HG03060 (cell line): ENCODE data around the gene RFC4.
"Not testable (repeated sequence)": the region's sequence is repeated elsewhere in the genome, so short reads cannot be mapped to it uniquely, and the experiment has no call there.

Experiments
- ATAC-seq: cut with Tn5 transposase; IDR thresholded peaks from one replicate; pipeline ENCODE4 v1.9.1; 2021; ENCODE audit warnings: low read depth, moderate number of reproducible peaks; ENCODE audit not compliant: unreplicated experiment

Gene RFC4

GRCh38 chr3:186825872-186826409 is 19.7 kb upstream of the RFC4 start:
- ATAC-seq = no peak

GRCh38 chr3:186825294-186825821 is 19.1 kb upstream of the RFC4 start:
- ATAC-seq = no peak

DNA sequence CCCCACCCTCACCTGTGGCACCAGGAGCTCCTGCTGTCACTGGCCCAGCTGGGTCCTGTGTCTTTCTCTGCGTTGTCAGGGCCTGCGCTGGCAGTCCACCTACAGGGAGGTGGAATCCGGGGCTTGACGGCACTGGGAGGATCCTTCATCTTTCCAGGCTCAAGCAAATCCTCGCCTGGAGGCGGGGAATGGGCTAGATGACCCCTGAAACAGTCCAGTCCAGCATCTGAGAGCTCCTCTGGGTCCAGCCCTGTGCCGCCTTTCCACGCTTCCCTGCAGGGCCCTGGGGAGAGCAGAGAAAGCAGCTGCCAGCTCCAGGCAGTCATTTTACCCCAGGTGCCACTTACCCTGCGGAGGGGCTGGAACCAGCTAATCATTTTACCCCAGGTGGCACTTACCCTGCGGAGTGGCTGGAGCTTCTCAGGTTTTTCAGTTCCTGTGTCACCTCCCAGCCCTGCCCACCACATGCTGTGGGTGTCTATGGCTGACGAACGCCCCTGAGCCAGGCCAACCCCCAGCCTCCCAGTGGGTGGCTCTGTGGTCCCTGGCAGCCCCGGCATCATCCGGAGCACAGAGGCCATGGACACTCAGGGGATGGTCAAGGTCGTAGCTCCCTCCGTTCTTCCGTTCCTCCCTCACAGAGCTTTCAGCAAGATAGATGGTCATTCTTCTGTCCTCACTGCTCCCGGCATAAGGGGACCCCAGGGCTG is 18.3 kb upstream of the RFC4 start:
- ATAC-seq = no peak

- ATAC-seq = no peak
Observed at GRCh38 chr3:186823386-186823785, 17.1 kb upstream of the RFC4 start.

- not testable (repeated sequence) for ATAC-seq
Observed at GRCh38 chr3:186822388-186822759, 16.1 kb upstream of the RFC4 start.

- ATAC-seq = no peak
Observed at GRCh38 chr3:186821429-186822387, 15.4 kb upstream of the RFC4 start.

GRCh38 chr3:186818956-186819355 is 12.7 kb upstream of the RFC4 start:
- ATAC-seq = no peak

- ATAC-seq = no peak
Observed at GRCh38 chr3:186818516-186818915, 12.2 kb upstream of the RFC4 start.

GRCh38 chr3:186815435-186815834 is 9.2 kb upstream of the RFC4 start:
- ATAC-seq = no peak

- ATAC-seq = no peak
Observed at GRCh38 chr3:186814100-186814499, 7.8 kb upstream of the RFC4 start.

- ATAC-seq = not testable (repeated sequence)
Observed at GRCh38 chr3:186811313-186811712, 5.0 kb upstream of the RFC4 start.

DNA sequence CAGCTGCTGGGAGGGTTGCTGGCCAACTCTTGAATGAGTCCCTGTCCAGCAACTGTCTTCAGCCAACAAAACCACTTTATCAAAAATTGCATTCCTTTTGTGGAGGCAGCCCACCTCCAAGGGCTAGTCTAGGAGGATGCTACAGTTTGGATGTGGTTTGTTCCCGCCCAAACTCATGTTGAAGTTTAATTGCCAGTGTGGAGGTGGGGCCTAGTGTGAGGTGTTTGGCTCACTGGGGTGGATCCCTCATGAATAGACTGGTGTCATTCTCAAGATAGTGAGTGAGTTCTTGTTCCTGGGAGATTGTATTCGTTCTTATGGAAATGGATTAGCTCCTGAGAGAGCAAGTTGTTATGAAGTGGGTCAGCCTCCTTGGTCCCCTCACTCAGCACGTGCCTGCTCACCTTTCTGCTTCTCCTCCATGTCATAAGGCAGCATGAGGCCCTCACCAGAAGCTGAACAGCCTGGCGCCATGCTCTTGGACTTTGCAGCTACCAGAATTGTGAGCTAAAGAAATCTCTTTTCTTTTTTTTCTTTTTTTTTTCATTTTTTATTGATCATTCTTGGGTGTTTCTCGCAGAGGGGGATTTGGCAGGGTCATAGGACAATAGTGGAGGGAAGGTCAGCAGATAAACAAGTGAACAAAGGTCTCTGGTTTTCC is 4.2 kb upstream of the RFC4 start:
- no peak for ATAC-seq

DNA sequence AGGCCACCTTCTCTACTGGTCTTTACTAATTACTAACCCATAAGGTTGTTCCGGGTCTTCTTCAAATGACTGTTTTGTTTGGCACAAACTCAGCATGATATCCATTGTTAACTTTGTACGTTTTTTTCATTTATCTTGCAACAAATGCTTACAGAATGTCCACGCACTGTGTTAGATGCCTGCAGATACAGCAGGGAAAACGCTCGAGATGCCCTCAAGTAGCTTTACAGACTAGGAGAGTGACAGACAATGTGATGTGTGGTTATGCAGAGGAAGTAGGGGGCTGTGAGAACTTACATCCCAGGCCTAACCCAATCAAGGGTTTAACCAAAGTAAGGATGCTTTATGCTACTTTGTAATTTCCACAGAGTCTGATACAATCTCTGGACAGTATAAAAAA is 949 bp upstream of the RFC4 start:
- ATAC-seq = no peak

DNA sequence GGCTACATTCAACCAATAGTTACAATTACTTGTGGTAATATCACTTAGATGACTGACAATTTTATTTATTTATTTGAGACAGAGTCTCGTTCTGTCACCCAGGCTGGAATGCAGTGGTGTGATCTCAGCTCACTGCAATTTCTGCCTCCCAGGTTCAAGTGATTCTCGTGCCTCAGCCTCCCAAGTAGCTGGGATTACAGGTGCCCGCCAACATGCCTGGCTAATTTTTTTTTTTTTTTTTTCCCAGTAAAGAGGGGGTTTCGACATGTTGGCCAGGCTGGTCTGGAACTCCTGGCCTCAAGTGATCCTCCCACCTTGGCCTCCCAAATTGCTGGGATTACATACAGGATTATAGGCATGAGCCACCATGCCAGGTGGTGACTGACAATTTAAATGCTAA is 2.8 kb downstream of the RFC4 start:
- not testable (repeated sequence) for ATAC-seq

GRCh38 chr3:186802701-186803100 is 3.6 kb downstream of the RFC4 start:
- no peak for ATAC-seq

DNA sequence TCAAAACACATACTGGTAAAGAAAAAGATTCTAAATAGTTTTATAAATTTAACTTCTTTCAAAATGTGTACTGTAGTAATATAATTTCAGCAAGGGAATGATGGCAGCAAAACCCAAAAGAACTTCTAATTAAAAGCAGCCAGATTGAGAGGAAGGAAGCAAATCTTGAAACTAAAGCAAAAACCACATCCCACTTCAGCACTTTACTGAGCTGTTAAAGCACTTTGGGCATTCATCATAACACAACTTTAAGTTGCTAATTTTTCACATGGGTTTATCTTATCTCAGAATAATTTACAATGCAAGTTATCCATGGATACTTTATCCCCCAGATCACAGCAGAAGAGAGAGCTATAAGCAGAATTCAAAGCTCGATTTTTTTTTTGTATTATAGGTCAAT is 6.0 kb downstream of the RFC4 start:
- no peak for ATAC-seq

DNA sequence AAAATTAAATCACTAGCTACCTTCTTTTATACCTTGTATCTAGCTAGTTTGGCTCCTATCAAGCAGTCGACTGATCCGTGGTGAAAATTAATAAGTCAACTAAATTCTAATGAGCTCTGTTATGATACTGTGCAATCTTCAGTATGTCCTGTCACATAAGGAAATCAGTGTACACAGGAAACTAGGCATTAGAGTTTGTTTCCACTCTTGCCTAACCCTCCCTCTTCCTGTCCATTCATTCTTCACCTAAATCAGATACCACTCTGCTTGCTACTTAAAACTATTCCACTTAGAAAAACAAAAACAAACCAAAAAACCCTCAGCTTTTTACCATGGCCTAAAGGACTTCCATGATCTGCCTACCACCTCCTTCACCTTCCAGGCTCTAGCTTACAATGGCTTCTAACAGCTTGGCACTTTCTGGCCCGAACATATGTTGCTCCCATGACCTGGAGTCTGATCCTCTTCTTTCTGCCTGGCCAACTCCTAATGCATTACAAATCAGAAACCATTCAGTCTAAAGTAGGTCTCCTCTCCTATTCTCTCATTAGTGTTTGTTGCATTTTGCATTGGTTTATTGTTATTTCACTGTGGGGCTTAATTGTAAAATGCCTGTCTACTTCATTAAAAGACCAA is 7.9 kb downstream of the RFC4 start:
- no peak for ATAC-seq

GRCh38 chr3:186790261-186790981 is 15.9 kb downstream of the RFC4 start:
- ATAC-seq = no peak

DNA sequence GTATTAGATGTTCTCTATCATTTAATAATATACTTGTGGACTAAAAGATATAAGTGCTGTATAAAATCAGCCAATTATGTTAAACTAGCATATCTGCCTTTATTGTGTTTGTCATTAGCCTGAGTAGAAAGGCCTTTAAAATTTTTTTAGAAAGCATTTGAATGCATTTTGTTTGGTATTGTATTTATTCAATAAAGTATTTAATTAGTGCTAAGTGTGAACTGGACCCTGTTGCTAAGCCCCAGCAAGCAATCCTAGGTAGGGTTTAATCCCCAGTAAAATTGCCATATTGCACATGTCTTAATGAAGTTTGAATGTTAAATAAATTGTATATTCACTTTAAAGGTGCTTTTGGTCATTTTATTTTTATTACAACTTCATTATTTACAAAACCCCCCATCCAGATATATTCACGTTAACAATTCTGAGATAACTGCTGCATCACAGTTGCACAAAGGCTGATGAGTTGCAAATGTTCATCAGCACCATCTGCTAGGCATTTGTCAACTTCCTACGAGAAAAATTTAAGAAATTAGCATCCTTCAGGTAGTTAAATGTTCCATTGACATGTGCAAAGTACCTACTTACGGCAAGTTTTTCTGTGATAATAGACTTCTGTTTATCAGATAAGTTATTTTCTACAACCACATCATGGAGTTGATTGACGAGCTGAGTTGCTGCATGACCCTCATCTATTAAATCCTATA is 16.6 kb downstream of the RFC4 start:
- ATAC-seq = no peak
